ENCODE data around the gene NTN4. TPM values are rescaled to one million over a fixed set of nuclear protein-coding genes. Genes with fewer than 3 reads are reported as not detected.

The NTN4 gene
- total and polyA plus RNA-seq, 10 of the 15 experiments (the other 5 are each of a cell fraction or from before 2014, with no cell fraction given): 0.15 TPM; not detected in 9

DNA sequence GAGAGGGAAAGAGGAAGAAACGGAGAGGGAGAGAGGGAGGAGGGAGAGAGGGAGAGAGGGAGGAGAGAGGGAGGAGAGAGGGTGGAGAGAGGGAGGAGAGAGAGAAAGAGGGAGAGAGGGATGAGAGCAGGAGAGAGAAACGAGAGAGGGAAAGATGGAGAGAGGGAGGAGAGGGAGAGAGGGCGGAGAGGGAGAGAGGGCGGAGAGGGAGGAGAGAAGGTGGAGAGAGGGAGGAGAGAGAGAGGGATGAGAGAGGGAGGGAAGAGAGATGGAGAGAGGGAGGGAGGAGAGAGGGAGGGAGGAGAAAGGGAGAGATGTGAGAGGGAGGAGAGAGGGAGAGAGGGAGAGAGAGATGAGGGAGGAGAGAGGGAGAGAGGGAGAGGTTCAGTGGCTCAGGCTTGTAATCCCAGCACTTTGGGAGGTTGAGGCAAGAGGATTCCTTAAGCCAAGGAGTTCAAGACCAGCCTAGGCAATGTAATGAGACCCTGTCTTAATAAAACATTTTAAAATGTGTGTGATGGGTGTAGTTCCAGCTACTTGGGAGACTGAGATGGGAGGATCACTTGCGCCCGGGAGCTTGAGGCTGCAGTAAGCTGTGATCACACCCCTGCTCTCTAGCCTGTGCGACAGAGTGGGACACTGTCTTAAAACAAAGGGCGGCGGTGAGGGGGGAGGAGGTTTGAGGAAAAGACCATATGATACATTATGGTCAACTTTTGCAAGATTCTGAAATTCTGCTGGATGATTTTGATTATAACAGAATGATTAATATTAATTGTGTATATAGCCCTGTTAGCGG, 46.9 kb upstream of the NTN4 start:
- ChIA-PET RAD21 (ENCODE audit: unreplicated experiment) (no interaction called here), SMC1A (ENCODE audit: uncharacterized antibody, unreplicated experiment) (no interaction called here), CTCF (no interaction called here), POLR2A (no interaction called here)
- no peak overlapping the region for H3K4me2 ChIP-seq (ENCODE audit: control insufficient read depth, insufficient read depth)
- no peak overlapping the region for H3K9ac ChIP-seq (ENCODE audit: control insufficient read depth, insufficient read depth, low read length)
- no peak overlapping the region for H3K27ac ChIP-seq (ENCODE audit: control insufficient read depth, insufficient read depth)
- DNase-seq (ENCODE audit: low read depth, low spot score) (no peak), FAIRE-seq (no peak), ATAC-seq (no peak)
- peaks cover 0 to 3% of the 10 kb centered on the region in 2 experiments; a peak in 1 of 4 replicates for H3K27me3 ChIP-seq (replicated peaks in 1 of 2; ENCODE audit: control insufficient read depth in 2 of 2, insufficient read depth in 2 of 2, low read length in 1 of 2)
- H3K9me3 ChIP-seq (replicated peaks; ENCODE audit: control insufficient read depth, insufficient read depth, low read length): no peaks in the 10 kb centered on the region
- no peak overlapping the region for H2AFZ ChIP-seq (ENCODE audit: control insufficient read depth, low read depth, low read length)
- no peaks in the 10 kb centered on the region for H3K36me3 ChIP-seq (ENCODE audit: control insufficient read depth in 2 of 2, insufficient read depth in 2 of 2, low read length in 1 of 2)
- intact Hi-C loops (cut with micrococcal nuclease; ENCODE audit: unreplicated experiment) (no loop called here), in situ Hi-C loops (cut with MboI) (no loop called here)
- WGBS (ENCODE audit: insufficient coverage, insufficient replicate concordance, low lambda C conversion rate, missing lambda C conversion rate): 58% methylated on average over 10 of the region's 10 CpGs
- H3K79me2 ChIP-seq (ENCODE audit: control insufficient read depth, insufficient read depth, low read length): no peaks in the 10 kb centered on the region
- no peak overlapping the region for H3K4me3 ChIP-seq
- H4K20me1 ChIP-seq (ENCODE audit: control insufficient read depth, insufficient read depth): no peaks in the 10 kb centered on the region
- no peaks in the 10 kb centered on the region for H3K4me1 ChIP-seq (ENCODE audit: control insufficient read depth, insufficient read depth, low read length)
- BruUV-seq (replicated peaks): no TSS peak
- TF ChIP-seq STAT3 (IDR thresholded peaks at IDR 0.05; ENCODE audit: low read depth, low read length): no peak
- no peak for TF ChIP-seq NFXL1 (IDR thresholded peaks at IDR 0.05; ENCODE audit: borderline replicate concordance)
- TF ChIP-seq WRNIP1 (IDR thresholded peaks at IDR 0.05; ENCODE audit: borderline replicate concordance, low read depth, low read length): no peak
- no peak for TF ChIP-seq ZNF592 (IDR thresholded peaks at IDR 0.05)
- TF ChIP-seq ZNF687 (IDR thresholded peaks at IDR 0.05): no peak
- TF ChIP-seq MTA2 (IDR thresholded peaks at IDR 0.05; ENCODE audit: low read depth): no peak
- no peak for TF ChIP-seq IRF5 (IDR thresholded peaks at IDR 0.05; ENCODE audit: borderline replicate concordance)
- no peak for TF ChIP-seq NBN (IDR thresholded peaks at IDR 0.05)
- TF ChIP-seq, protein P1, sequence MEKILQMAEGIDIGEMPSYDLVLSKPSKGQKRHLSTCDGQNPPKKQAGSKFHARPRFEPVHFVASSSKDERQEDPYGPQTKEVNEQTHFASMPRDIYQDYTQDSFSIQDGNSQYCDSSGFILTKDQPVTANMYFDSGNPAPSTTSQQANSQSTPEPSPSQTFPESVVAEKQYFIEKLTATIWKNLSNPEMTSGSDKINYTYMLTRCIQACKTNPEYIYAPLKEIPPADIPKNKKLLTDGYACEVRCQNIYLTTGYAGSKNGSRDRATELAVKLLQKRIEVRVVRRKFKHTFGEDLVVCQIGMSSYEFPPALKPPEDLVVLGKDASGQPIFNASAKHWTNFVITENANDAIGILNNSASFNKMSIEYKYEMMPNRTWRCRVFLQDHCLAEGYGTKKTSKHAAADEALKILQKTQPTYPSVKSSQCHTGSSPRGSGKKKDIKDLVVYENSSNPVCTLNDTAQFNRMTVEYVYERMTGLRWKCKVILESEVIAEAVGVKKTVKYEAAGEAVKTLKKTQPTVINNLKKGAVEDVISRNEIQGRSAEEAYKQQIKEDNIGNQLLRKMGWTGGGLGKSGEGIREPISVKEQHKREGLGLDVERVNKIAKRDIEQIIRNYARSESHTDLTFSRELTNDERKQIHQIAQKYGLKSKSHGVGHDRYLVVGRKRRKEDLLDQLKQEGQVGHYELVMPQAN (conservative IDR thresholded peaks at IDR 0.05): no peak
- TF ChIP-seq POU2F2 (IDR thresholded peaks at IDR 0.05; ENCODE audit: borderline replicate concordance, low read depth, low read length): no peak
- TF ChIP-seq NR2C1 (IDR thresholded peaks at IDR 0.05): no peak
